Activated CD8-positive, alpha-beta memory T cell treated with anti-CD3 and anti-CD28 coated beads for 4 hours (primary cell): Measurements from ENCODE around the gene CCDC91.

Experiments
- DNase-seq, 2 donors: peaks; one replicate each; pipeline ENCODE4 v3.0.0-alpha.2; 2020; ENCODE audit warnings: low read depth in 2 of 2

Gene CCDC91

GRCh38 chr12:28527631-28528249 lies 337.5 kb downstream of the CCDC91 start:
- no peak for DNase-seq

GRCh38 chr12:28535216-28535615 lies 345.0 kb downstream of the CCDC91 start:
- DNase-seq = no peak

GRCh38 chr12:28536088-28536487 lies 345.8 kb downstream of the CCDC91 start:
- no peak for DNase-seq

GRCh38 chr12:28537474-28537873 lies 347.2 kb downstream of the CCDC91 start:
- no peak for DNase-seq

GRCh38 chr12:28539691-28540323 lies 349.6 kb downstream of the CCDC91 start:
- DNase-seq = no peak

GRCh38 chr12:28540324-28540714 lies 350.1 kb downstream of the CCDC91 start:
- DNase-seq = no peak

GRCh38 chr12:28543021-28543890 lies 353.0 kb downstream of the CCDC91 start:
- DNase-seq = no peak

GRCh38 chr12:28550757-28551704 lies 360.8 kb downstream of the CCDC91 start:
- DNase-seq = no peak

- DNase-seq = no peak
Measured at GRCh38 chr12:28552251-28552970, 362.2 kb downstream of the CCDC91 start.

GRCh38 chr12:28555748-28556147 lies 365.5 kb downstream of the CCDC91 start:
- DNase-seq = no peak

- DNase-seq = no peak
Measured at GRCh38 chr12:28558250-28558649, 368.0 kb downstream of the CCDC91 start.

GRCh38 chr12:28563286-28563685 lies 373.0 kb downstream of the CCDC91 start:
- no peak for DNase-seq

GRCh38 chr12:28563936-28564335 lies 373.7 kb downstream of the CCDC91 start:
- DNase-seq = no peak

- no peak for DNase-seq
Measured at GRCh38 chr12:28568118-28568517, 377.9 kb downstream of the CCDC91 start.

- DNase-seq = no peak
Measured at GRCh38 chr12:28568704-28569103, 378.4 kb downstream of the CCDC91 start.

- DNase-seq = no peak
Measured at GRCh38 chr12:28569698-28570411, 379.6 kb downstream of the CCDC91 start.

GRCh38 chr12:28570811-28571210 lies 380.6 kb downstream of the CCDC91 start:
- DNase-seq = no peak

GRCh38 chr12:28574746-28575592 lies 384.7 kb downstream of the CCDC91 start:
- DNase-seq = no peak

GRCh38 chr12:28575593-28576205 lies 385.4 kb downstream of the CCDC91 start:
- no peak for DNase-seq
